Activated CD4-positive, CD25-positive, alpha-beta regulatory T cell treated with anti-CD3 and anti-CD28 coated beads, Interleukin-2, amount 50 U/mL, for 24 hours (primary cell): ENCODE measurements around the gene AHDC1.
"Not testable (repeated sequence)": the region's sequence is repeated elsewhere in the genome, so short reads cannot be mapped to it uniquely, and the experiment has no call there.

ENCODE experiments used
- ATAC-seq, 2 donors: fragments of 150-1000 bp; cut with Tn5 transposase; one replicate each; pipeline ENCODE4 v1.10.0; 2021; ENCODE audit warnings: mild to moderate bottlenecking in 1 of 2, moderate library complexity in 1 of 2

The AHDC1 gene

DNA sequence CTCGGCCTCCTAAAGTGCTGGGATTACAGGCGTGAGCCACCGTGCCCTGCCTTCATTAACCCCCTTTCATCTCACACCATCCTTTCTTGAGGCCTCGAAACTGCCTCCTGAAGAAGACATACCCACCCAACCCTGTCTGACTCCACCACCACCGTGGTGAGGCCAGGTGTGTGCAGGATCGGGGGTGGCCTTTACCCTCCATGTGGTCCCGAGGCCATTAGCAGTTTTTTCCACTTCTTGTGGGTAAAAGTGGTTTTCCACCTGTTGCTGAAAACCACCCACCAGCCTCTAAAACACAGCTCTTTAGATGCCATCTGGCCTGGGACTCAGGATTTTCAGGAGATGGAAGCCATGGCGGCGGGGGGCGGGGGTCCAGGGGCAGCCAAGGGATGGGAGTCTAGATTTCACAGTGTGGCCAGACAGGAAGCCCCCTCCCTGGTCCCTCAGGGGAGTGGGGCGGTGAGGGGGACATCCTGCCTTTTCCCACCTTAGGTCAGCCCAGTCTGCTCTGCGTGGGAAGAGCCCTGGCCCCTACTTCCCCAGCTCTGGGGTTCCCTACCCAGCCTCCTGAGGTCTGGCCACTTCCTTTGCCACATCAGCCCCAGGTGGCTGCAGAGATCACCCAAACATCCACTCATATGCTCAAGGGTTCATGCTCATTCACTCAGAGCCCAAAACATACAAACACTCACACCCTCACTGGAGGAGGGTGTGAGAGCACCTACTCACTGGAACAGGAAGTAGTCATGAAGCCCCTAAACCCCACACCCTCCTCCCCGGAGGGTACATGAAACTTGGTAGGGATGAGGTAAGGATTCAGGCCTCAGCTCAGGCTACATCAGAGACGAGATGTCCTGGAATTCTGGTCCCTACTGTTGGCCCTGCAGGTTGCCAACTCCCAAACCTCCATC, 28.7 kb upstream of the AHDC1 start:
- peak; percentile 48 to 59 for ATAC-seq

DNA sequence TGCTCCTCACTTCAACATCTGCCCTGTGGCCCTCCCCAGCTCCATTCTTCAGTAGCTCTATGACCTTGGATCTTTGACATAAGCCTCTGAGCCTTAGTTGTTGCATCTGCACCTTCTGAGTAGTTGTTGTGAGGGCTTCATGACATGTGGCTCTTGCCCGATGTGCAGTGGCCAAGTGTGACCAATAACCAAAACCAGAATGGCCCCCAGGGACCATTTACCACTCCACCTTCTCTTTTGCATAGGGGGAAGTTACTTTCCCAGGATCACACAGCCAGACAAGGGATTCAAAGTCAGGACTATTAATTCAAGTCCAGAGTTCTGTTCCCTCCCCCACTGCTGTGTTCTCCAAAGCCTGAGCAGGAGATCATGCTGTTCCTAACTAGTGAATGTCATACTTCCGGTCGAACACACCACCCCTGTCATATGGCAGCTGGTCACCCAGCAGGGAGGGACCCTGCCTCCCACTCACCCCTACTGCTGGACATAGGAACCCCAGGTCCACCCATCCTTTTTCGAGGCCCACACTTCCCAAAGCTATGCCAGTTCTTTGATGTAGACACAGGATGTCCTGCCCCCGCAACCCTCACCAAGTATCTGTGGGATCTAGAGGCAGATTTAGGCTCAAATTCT, 27.0 kb upstream of the AHDC1 start:
- no peak for ATAC-seq

DNA sequence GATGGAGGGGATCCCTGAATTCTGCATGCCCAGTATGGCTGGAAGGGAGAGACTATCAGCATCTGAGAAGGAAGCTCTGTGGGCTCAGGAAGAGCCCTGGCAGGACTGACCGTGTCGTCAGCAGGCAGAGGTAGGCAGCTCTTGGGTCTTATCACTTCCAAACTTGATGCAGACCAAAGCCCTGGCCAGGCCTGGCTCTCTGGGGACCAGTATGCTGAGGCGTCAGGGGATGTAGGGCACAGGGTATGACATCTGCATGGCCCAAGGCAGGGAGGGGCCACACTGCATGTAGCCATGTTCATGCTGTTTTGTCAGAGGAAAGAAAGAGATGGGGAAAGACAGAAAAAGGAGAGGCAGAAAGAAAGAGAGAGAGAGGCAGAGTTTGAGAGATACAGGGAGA, 24.8 kb upstream of the AHDC1 start:
- ATAC-seq = no peak

DNA sequence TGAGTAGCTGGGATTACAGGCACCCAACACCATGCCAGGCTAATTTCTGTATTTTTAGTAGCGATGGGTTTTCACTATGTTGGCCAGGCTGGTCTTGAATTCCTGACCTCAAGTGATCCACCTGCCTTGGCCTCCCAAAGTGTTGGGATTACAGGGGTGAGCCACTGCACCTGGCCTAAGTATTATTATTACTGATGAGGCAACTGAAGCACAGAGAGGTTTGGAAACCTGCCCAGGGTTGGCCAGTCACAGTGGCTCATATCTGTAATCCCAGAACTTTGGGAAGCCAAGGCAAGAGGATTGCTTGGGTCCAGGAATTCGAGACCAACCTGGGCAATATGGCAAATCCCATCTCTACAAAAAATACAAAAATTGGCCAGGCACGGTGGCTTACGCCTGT, 23.8 kb upstream of the AHDC1 start:
- ATAC-seq = not testable (repeated sequence)

DNA sequence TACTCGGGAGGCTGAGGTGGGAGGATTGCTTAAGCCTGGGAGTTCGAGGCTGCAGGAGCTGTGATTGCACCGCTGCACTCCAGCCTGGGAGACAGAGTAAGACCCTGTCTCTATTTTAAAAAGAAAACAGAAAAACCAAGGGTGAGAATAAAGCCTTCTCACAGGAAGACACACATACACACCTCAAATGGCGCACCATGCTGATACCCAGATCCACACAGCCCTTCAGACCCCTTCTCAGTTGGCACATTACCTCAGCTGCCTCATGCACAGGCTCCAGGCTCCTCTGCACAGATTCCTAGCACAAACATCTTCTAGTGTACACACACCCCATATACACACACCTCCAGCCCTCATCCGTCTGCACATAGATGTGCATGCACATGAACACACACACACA, 23.1 kb upstream of the AHDC1 start:
- no peak for ATAC-seq

DNA sequence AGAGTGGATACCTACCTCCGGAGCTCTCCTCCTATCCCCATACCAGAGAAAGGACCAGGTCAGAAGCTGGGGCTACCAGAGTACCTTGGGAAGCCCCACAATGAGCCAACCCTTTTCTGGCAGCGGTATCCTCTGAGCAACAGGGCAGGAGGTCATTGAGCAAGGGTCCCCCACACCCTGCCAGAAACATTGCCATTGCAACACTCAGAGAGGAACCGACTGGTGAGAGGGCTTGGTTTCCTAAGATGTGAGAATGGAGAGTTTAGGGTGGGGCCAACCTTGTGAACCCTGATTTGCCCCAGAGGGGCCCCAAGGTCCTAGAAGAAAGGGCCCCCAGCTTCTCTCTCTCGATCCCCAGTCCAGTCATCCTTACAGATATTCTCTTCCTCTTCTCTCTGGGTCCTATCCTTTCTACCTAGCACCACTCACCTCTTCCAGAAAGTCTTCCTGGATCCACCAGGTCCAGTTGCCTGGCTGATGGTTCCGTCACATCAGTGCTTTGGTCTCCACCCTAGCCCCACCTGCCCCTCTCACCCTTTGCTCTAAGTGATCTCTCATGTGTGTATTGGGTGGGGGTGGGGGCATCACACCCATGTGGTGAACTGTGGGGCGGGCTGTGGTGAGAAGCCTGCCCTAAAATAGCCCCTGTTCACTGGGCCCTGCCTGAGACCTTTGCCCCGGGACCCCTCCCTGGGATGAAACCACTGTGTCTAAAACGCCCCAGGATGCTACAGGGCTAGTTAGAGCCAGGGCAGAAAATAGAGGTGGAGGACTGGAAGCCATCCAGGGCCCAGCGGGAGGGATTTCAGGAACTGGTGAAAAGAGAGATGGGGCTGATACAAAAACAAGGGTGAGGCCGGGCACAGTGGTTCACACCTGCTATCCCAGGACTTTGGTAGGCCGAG, 22.3 kb upstream of the AHDC1 start:
- ATAC-seq = no peak

DNA sequence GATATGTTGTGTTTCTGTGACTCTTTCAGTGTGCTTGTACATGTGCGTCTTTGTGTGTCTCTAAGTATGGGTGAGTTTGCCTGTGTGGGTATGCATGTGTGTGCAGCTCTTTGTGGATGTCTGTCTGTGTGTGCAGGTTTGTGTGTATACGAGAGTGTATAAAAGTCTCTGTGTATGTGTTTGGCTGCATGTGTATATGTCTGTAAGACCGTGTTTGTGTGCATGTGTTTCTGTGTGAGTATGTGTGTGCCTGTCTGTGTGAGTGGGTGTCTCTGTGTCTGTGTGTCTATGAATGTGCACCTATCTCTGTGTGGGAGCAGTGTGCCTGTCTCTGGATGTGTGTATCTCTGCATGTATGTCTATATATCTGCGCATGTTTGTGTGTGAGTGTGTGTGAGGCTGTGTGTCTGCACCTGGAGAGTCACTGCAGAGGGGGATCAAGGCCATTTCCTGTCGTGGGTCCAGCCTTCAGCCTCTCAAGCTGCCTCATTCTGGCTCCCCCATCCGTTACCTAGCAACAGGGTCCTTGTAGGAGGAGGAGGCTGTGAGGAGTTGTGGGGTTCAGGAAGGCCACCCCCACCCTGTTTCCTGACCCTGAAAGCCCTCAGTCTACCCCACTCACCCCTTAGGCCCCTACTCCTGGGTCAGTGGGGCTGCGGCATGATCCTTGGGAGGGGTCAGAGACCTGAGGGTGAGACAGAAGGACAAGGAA, 20.7 kb upstream of the AHDC1 start:
- peak in 1 of 2 donors; percentile 18 for ATAC-seq

DNA sequence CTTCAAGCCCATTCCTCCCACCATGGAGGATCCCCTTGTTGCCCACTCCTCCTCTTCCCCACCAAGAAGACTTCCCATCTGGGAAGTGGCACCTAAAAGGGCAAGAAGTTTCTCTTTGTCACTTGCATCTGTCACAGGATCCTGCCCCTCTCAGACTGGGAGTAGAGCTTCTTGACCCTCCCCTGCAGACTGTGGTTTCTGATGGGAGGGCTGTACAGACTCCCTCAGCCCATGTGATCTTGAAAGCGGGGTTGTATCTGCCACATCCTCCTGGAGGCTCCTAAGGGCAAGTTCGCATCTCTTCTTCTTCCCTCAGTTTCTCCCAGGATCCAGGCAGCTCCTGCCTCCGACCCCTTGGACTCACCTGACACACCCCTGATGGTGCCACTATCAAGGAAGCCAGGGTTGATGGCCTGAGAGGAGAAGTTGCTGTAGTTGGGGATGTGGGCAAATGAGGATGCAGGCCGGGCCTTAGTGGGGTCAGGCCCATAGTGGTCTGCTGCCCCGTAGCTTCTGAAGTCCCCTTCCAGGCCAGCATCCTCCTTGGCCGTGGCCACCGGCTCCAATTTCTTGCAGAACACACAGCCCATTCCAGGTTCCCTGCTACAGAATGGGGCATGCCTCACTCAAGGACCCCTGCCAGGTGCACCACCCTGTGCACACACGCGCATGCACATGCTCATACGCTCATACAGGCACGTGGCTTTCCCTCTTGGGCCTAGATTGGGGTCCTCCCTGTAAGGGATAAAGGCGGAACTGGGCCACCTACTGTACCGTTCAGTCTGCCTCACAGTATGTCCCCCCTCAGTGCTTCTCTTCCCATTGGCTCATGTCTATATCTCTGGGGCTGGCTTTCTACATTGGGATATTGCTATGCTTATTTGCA, 19.6 kb upstream of the AHDC1 start:
- no peak for ATAC-seq

DNA sequence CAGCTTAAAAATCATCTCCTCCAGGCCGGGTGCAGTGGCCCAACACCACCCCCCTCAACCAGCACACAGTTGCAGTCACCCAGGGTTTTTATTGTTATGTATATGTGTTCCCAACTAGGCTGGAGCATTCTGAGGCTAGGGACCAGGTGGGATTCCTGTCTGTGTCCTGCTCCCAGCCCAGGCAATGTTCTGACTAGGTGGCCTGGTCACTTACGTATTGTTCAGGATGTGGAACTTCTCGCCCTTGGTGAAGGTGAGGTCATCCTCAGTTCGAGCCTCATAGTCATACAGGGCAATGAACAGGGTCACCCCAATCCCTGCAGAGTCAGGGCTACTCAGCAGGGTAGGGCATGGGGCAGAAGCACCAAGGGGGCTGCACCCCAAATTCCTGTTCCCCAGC, 18.9 kb upstream of the AHDC1 start:
- no peak for ATAC-seq

DNA sequence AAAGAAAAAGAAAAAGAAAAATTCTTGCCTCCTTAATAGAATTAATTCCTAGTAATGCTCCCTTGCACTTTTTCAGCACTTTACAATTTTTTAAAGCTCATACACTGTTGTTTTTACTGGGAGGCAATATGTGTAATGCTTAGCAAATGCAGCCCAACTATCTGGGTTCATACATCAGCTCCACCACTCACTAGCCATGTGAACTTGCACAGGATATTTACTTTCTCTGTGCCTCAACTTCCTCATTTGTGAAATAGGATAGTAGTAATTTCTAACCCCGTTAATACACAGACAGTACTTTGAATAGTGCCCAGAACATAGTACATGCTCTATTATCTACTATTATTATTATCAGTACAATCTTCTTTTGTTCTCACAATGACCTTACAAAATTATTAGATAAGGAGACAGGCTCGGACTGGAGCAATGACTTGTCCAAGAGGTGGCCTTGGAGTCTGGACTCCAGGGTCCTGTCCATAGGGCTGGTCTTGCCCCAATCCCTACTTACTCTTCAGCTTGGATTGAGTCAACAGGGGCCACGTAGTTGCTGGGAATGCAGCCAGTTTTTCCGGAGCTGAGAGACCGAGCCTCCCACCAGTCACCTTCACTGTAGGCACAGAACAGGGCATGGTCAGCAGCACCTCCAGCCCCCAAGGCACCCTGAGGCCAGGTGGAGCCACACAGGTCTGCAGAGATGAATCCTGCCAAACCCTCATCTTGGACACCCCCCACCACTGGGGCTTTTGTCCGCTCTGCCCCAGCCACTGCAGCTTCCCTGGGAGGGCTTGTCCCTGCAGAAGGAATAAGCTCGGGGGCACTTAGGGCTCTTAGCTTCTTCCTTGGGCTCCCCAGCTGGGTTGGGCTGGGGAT, 17.3 kb upstream of the AHDC1 start:
- no peak for ATAC-seq

DNA sequence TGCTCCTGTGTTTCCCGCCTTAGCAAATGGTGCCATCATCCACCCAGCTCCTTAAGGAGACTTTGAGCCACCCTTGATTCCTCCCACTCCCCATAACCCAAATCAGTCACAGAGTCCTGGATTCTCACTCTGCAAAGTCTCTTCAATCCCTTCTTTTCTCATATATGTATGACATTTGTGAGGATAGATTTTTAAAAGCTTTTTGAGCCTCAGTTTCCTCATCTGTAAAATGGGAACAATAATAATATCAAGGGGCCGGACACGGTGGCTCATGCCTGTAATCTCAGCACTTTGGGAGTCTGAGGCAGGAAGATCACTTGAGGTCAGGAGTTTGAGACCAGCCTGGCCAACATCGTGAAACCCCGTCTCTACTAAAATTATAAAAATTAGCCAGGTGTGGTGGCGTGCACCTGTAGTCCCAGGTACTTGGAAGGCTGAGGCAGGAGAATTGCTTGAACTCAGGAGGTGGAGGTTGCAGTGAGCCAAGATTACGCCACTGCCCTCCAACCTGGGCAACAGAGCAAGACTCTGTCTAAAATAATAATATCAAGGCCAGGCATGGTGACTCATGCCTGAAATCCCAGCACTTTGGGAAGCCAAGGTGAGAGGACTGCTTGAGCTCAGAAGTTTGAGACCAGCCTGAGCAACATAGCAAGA, 16.0 kb upstream of the AHDC1 start:
- not testable (repeated sequence) for ATAC-seq

DNA sequence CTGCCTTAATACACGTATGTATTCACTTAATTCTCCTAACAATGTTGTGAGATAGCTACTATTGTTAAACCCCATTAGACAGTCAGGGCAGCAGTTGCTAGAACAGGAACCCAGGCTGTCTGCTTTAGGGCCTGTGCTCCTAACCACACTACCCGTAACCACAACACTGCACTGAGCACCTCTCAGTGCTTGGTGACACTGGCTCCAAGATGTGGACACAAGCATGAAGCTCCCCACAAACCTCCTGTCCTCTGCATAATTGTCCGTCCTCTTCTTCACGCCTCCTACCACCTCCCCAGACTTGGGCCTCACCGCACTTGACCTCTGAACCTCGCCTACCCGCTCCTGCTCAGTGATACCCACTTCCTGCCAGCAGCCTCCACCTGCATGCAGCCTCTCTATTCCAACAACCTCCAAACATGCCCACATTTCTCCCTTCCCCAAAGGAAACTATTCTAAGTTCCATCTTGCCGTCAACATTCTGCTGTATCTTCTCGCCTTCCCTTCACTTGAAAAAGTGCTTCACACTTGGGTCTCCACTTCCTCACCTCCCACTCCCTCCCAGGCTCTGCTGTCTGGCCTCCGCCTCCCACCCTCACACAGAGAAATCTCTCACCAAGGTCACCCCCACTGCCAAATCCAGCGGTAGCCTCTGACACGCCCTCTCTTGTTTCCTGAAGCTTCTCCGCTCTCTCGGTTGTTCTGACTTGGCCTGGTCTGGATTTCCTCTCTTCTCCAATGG, 14.6 kb upstream of the AHDC1 start:
- ATAC-seq = peak; percentile 82 to 88

DNA sequence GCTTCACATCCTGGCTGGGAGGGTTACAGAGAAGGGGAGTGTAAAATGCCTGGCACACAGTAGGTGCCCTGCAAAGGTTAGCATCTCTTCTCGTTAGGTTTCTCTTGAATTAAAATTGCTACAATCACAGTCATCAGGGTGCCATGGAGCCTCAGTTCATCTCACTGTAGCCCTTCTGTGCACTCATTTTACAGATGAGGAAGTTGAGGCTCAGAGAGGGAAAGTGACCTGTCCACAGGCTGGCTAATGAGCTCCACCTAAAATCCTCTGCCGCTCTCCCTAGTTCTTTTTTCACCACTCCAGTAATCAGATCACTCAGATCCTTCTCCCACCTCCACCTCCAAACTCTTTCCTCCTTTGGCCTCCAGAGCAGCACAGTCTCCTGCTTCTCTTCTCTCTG, 13.5 kb upstream of the AHDC1 start:
- ATAC-seq = no peak

DNA sequence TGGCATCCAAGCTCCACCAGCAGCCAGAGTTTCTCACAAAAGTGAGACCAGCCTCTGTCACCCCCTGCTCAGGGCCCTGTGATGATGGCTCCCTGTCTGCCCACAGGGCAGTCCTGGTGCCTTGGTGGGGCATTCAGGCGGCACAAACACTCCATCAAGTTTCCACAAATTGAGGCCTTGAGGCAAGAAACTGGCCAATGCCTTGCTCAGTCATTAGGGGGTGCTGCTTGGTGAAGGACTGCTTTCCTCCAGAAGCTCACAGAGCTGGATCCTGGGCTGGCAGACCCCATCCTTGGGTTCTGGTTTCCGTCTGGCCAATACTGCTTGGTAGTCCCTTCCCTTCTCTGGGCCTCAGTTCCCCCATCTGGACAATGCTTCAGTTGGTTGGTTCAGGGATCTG, 12.5 kb upstream of the AHDC1 start:
- ATAC-seq = no peak

DNA sequence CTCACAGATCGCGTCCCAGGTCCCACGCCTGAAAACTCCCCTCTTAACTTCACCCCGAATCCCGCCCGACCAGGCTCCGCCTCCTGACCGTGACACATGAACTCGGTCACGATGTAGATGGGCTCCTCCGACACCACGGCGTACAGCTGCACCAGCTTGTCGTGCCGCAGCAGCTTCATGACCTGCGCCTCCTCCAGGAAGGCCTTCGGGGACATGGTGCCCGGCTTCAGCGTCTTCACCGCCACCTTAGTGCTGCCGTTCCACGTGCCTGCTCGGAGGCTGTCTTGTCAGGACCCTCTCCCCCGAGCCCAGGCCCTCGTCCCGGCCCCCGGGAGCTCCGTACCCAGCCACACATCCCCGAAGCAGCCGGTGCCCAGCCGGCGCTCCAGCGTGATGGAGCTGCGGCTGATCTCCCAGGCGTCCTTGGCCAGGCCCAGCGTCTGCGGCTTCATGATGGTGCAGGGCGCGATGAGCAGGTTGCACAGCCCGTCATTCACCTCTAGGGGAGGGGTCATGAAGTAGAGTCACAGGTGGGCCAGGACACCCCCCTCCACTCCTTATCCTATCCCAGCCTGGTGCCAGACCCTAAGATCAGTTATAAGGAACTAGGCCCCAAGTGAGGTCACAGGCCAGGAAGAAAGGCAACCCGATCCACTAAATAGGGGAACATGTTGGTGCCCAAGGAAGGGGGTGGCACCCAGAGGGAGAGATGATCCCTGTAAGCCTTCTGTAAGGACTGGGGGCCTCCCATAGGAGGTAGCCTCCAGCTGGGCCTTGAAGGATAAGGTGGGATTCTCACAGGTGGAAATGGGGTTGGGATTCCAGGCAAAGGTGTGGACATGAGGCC, 11.6 kb upstream of the AHDC1 start:
- no peak for ATAC-seq

DNA sequence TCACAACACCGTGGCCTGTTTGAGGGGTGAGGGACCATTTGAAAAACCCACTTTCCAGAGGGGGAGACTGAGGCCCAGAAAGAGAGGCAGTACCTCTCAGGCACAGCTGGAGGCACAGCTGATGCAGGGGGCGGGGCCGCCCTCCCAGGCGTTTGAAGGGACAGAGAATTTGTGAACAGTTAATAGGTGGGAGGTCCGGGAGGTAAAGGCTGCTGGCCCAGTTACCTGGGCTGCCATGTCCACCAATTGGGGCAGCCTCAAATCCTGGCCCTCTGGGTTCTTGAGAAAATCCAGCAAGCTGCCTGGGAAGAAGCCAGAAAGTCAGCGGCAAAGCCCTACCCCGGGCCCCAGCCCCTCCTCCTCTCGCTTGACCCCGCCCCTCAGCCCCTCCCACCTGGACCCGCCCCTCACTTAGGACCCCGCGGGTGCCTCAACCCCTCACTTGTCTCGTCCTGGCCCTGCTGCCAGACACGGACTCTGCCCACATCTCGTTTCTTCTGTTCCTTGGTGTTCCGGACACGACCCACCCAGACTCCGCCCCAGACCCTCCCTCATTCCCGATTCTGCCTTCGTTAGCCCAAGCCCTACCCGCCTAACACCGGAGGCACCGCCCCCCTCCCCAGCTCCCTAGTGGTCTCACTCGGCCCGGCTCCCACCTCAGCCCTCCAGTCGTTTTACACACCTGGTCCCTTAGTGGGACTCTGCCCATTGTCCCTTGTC, 10.8 kb upstream of the AHDC1 start:
- no peak for ATAC-seq

DNA sequence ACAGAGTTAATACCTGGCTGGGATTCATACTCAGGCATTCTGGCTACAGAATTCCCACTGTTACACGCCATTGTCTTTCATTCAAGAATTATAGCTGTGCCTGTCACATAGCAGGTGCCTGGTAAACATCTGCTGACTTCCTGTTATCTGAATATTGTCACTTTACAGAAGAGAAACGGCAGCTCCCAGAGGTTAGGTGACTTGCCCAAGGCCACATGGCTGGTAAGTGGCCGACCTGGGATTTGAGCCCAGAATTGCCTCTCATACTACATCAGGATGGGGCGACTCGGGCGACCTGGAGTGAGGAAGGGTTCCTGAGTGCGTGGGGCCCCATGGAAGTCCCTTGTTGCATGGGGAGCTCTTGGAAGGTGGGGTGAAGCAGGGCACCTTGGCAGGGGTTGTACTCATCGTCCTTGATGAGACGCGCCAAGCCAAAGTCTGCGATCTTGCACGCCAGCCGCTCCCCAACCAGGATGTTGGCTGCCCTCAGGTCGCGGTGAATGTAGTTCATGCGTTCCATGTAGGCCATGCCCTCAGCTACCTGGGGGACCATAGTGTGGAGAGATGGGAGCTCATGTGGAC, 10.2 kb upstream of the AHDC1 start:
- ATAC-seq = no peak
